ENCODE measurements around the gene MEAF6. TPM values are rescaled to one million over a fixed set of nuclear protein-coding genes. Genes with fewer than 3 reads are reported as not detected.

Gene MEAF6
- total and polyA plus RNA-seq, 2 of the 4 experiments (the other 2 are of a cell fraction) = 36.2 to 40.7 TPM

GRCh38 chr1:37495875-37496274 lies 18.7 kb downstream of the MEAF6 start:
- POLR2A ChIA-PET (ENCODE audit: unreplicated experiment) = no interaction called here
- no peak overlapping the region for H3K4ac ChIP-seq (ENCODE audit: low read depth, low read length)
- dilution Hi-C loops (cut with HindIII; ENCODE audit: low sequenced_read_pairs, unreplicated experiment) = no loop called here
- H3K23ac ChIP-seq (ENCODE audit: low read depth, low read length) = no peak overlapping the region
- in situ Hi-C loops (cut with MboI; ENCODE audit: low sequenced_read_pairs) = no loop called here
- no peak overlapping the region for H3K18ac ChIP-seq (ENCODE audit: low read depth, low read length)
- no peak overlapping the region for H4K8ac ChIP-seq (ENCODE audit: low read depth in 2 of 2, low read length in 2 of 2)
- no TSS peak for BruUV-seq (replicated peaks)
- H4K91ac ChIP-seq (ENCODE audit: insufficient read depth, low read depth, low read length) = no peak overlapping the region
- H3K36me3 ChIP-seq (ENCODE audit: control insufficient read depth, insufficient read depth, low read length) = peaks cover 29% of the 10 kb centered on the region
- H3K4me2 ChIP-seq (ENCODE audit: low read depth, low read length) = no peak overlapping the region
- H3K9me1 ChIP-seq (ENCODE audit: insufficient read depth, low read length) = no peaks in the 10 kb centered on the region
- H2BK5ac ChIP-seq (ENCODE audit: low read depth, low read length, poor library complexity, severe bottlenecking) = no peak overlapping the region
- no peak for DNase-seq
- H3K9me3 ChIP-seq (ENCODE audit: control insufficient read depth, insufficient read depth, low read length) = no peaks in the 10 kb centered on the region
- H3K4me1 ChIP-seq (ENCODE audit: control insufficient read depth, insufficient read depth, low read length) = no peaks in the 10 kb centered on the region
- TF ChIP-seq RCOR1 (IDR thresholded peaks at IDR 0.05; ENCODE audit: insufficient replicate concordance, low read length) (no peak), NFE2L2 (IDR thresholded peaks at IDR 0.05; ENCODE audit: low read depth, low read length) (no peak), BHLHE40 (IDR thresholded peaks at IDR 0.05; ENCODE audit: low read depth, low read length) (no peak), CHD1 (IDR thresholded peaks at IDR 0.05; ENCODE audit: low read depth, low read length) (no peak), RAD21 (IDR thresholded peaks at IDR 0.05; ENCODE audit: low read length) (no peak), RFX5 (IDR thresholded peaks at IDR 0.05; ENCODE audit: low read depth, low read length) (no peak), FOS (IDR thresholded peaks at IDR 0.05; ENCODE audit: low read depth, low read length) (no peak), MAZ (IDR thresholded peaks at IDR 0.05; ENCODE audit: borderline replicate concordance, low read depth, low read length) (no peak), MAFK (IDR thresholded peaks at IDR 0.05; ENCODE audit: low read depth, low read length) (no peak), POLR2A (IDR thresholded peaks at IDR 0.05; ENCODE audit: low read depth, low read length) (no peak), USF2 (IDR thresholded peaks at IDR 0.05; ENCODE audit: low read depth, low read length) (no peak), ELK1 (IDR thresholded peaks at IDR 0.05; ENCODE audit: borderline replicate concordance, low read depth, low read length) (no peak), SMC3 (IDR thresholded peaks at IDR 0.05; ENCODE audit: low read depth, low read length) (no peak), CEBPB (IDR thresholded peaks at IDR 0.05; ENCODE audit: low read depth, low read length) (no peak), MXI1 (IDR thresholded peaks at IDR 0.05; ENCODE audit: borderline replicate concordance, low read depth, low read length) (no peak), CTCF (conservative IDR thresholded peaks at IDR 0.05; ENCODE audit: low read depth, low read length) (no peak)
- no peak overlapping the region for H3K9ac ChIP-seq (ENCODE audit: low read depth, low read length)
- H3K27me3 ChIP-seq (ENCODE audit: control insufficient read depth, insufficient read depth, low read length) = no peaks in the 10 kb centered on the region
- no peak overlapping the region for H2BK20ac ChIP-seq (ENCODE audit: low read depth, low read length)
- intact Hi-C loops (cut with micrococcal nuclease) = no loop called here
- H4K20me1 ChIP-seq (ENCODE audit: insufficient read depth, low read length) = 0 out of 2 replicates have a peak, but pooled peaks cover 4% of the 10 kb centered on the region
- CTCF ChIA-PET = interaction anchor here (0.6 to 2.2 kb wide), 3 partner anchors 8 to 36 kb away, joined by 6 to 13 read pairs (median 7); partner anchors contain the start of gene MEAF6
- H3K27ac ChIP-seq (ENCODE audit: insufficient read depth, low read length) = no peak overlapping the region
- no peak overlapping the region for H3K56ac ChIP-seq (ENCODE audit: extremely low read depth, insufficient read depth, low read length)
- H2BK15ac ChIP-seq (ENCODE audit: low read depth, low read length) = no peak overlapping the region
- H2AK5ac ChIP-seq (ENCODE audit: low read depth, low read length) = no peak overlapping the region
- peak; percentile 49; the same call in 1 of the 2 replicates for ATAC-seq (ENCODE audit: low read depth)
- H2AFZ ChIP-seq (replicated peaks; ENCODE audit: low read length, poor library complexity) = no peak overlapping the region
- H3K4me3 ChIP-seq (ENCODE audit: insufficient read depth, low read depth, low read length) = no peak overlapping the region
- H3K14ac ChIP-seq (replicated peaks; ENCODE audit: low read depth, low read length) = no peak overlapping the region
- no peak overlapping the region for H2BK120ac ChIP-seq (ENCODE audit: low read depth, low read length)
- no peak overlapping the region for H2AK9ac ChIP-seq (replicated peaks; ENCODE audit: low read depth, low read length, poor library complexity)
- no peak overlapping the region for H4K5ac ChIP-seq (ENCODE audit: low read depth, low read length)
- H3K79me1 ChIP-seq (ENCODE audit: low read depth in 1 of 2, low read length in 2 of 2) = peaks cover 16 to 25% of the 10 kb centered on the region in 2 experiments; a peak in 3 of 4 replicates
- no CpG with 5 or more reads among the region's 1 CpG for WGBS, 2 experiments (ENCODE audit: extremely low coverage in 2 of 2, insufficient read length in 1 of 2)
